Sigmoid colon (tissue), 7 donors: ENCODE data around the gene SRC. TPM values are rescaled to one million over a fixed set of nuclear protein-coding genes. Genes with fewer than 3 reads are reported as not detected.

Experiments used
- DNase-seq: peaks from one replicate; pipeline ENCODE4 v3.0.0-alpha.2; 2019
- H3K27ac ChIP-seq, 4 donors: fragments of 200-600 bp; sonication (generic); one replicate each; pipeline ENCODE4 v1.5.1; 2016 to 2019; ENCODE audit warnings: mild to moderate bottlenecking in 1 of 4
- H3K27me3 ChIP-seq, 3 donors: fragments of 200-600 bp; sonication (generic); one replicate each; pipeline ENCODE4 v1.5.1; 2019; ENCODE audit warnings: mild to moderate bottlenecking in 1 of 3
- H3K36me3 ChIP-seq, 4 donors: fragments of 200-600 bp; sonication (generic); one replicate each; pipeline ENCODE4 v1.5.1; 2016 to 2019
- H3K4me1 ChIP-seq, 4 donors: fragments of 200-600 bp; sonication (generic); one replicate each; pipeline ENCODE4 v1.5.1; 2017 to 2019
- H3K4me3 ChIP-seq, 4 donors: fragments of 200-600 bp; sonication (generic); one replicate each; pipeline ENCODE4 v1.5.1; 2017 to 2019; ENCODE audit warnings: mild to moderate bottlenecking in 2 of 4, moderate library complexity in 1 of 4
- H3K9me3 ChIP-seq, 4 donors: fragments of 200-600 bp in 3 of 4; sonication (generic) in 3 of 4; one replicate each; pipeline versions ENCODE4 v1.5.1 to v1.6.1; 2013 to 2019
- CTCF ChIP-seq, 4 experiments: fragments of 450-650 bp in 3 of 4; fragments of 200-600 bp in 1 of 4; IDR thresholded peaks; one replicate each; pipeline ENCODE4 v1.5.1; 2016 to 2019; ENCODE audit warnings: antibody characterized with exemption in 4 of 4, mild to moderate bottlenecking in 3 of 4, moderate library complexity in 2 of 4
- EP300 ChIP-seq, 4 donors: sonication (generic); formaldehyde crosslinking; IDR thresholded peaks; one replicate each; pipeline ENCODE4 v1.6.1; 2017; ENCODE audit warnings: antibody characterized with exemption in 4 of 4
- POLR2A ChIP-seq, 2 donors: fragments of 450-650 bp; IDR thresholded peaks; one replicate each; pipeline ENCODE4 v1.6.1; 2016; ENCODE audit warnings: antibody characterized with exemption in 2 of 2, mild to moderate bottlenecking in 2 of 2, moderate library complexity in 2 of 2
- POLR2AphosphoS5 ChIP-seq, 4 donors: sonication (generic); formaldehyde crosslinking; IDR thresholded peaks; one replicate each; pipeline ENCODE4 v1.6.1; 2017; ENCODE audit warnings: antibody characterized with exemption in 4 of 4
- WGBS, 2 donors: extraction: QIAGEN DNeasy Blood & Tissue Kit; methylation state at CpG; one replicate each; pipeline ENCODE4 v1.1.7; 2013; 5-methylcytosine and 5-hydroxymethylcytosine counted together
- intact Hi-C: fragments of 100-400 bp; cut with DNase I; formaldehyde crosslinking; loops from one replicate; pipeline ENCODE4 v1.15.1; 2023
- polyA plus RNA-seq, 3 donors: library from polyadenylated mRNA; stranded (reverse); fragments of 200-250 nt; gene quantifications; one replicate each; pipeline ENCODE4 v1.2.3, GENCODE V29; 2013
- total RNA-seq, 4 donors: library from RNA; depleted of rRNA; stranded (reverse); fragments of >200 nt; gene quantifications; one replicate each; pipeline ENCODE4 v1.1.0, GENCODE V29; 2016
- donor health status: healthy with polysubstance abuse.
- donor health status: Bipolar disorder and iron deficiency.
- donor health status: healthy.

Gene SRC
- total and polyA plus RNA-seq, 7 donors, result 28.1 to 91.8 (median 52.3) TPM

DNA sequence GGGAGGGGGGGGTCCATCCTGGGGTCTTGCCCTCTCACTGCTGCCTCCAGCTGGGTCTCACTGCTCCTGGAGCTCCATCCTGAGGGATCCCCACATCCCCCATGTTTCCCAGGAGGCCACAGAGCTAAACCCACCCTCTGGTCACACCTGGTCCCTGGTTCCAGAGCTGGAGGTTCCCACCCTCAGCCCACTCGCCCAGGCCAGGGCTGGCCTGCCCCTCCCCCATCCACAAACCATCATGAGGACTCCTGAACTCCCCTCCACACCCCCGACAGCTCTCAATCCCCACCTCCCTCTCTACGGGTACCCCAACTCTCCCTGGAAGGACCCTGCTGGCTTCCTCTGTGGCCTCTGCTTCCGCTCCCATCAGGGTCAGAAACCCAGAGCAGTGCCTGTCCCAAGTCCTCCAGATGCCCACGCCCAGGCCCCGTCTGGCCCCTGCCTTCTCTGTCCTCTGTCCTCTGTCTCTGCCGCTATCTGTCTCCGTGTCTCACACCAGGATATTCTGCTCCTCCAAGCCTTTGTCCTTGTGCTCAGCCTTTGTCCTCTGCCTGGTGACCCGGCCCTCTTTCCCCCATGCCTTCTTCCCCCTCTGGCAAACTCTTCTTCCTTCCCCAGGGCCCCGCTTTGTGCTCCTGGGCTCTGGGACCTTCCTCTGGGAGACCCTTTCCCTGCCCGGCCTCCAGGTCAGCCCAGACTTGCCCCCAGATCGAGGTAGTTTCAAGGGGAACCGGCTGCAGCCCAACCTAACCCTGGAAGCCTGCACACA lies 74.0 kb downstream of the SRC start:
- Histone ChIP-seq H3K27ac (no peak overlapping the region), H3K4me1 (no peaks in the 10 kb centered on the region), H3K9me3 (no peaks in the 10 kb centered on the region), H3K27me3 (peaks cover 0 to 5% (median 0%) of the 10 kb centered on the region in 3 donors), H3K36me3 (no peaks in the 10 kb centered on the region), H3K4me3 (no peak overlapping the region)
- TF ChIP-seq POLR2AphosphoS5 (IDR thresholded peaks at IDR 0.05) (no peak), CTCF (IDR thresholded peaks at IDR 0.05) (no peak), POLR2A (IDR thresholded peaks at IDR 0.05) (no peak), EP300 (IDR thresholded peaks at IDR 0.05) (no peak)
- intact Hi-C loops, result no loop called here
- WGBS, 2 donors, result 54 to 82% methylated on average over 13 of the region's 13 CpGs
- DNase-seq, result no peak

DNA sequence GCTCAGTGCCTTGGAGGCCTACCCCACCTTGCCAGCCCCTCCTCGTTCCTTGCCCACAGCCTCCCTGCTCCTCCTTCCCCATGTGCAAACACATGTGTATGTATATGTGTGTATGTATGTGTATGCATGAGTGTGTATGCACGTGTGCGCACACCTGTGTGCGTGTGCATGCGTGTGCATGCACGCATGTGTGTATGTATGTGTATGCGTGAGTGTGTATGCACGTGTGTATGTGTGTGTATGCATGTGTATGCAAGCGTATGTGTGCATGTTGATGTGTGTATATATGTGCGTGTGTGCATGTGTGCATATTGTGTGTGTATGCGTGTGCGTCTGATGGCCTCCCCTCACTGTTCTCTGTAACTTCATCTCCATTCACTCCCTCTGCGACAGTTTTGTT lies 74.7 kb downstream of the SRC start:
- H3K9me3 ChIP-seq, result no peaks in the 10 kb centered on the region
- no peak for DNase-seq
- no peak overlapping the region for H3K4me3 ChIP-seq
- H3K27me3 ChIP-seq, result peaks cover 0 to 5% (median 0%) of the 10 kb centered on the region in 3 donors
- no peak for TF ChIP-seq POLR2A (IDR thresholded peaks at IDR 0.05)
- no peak for TF ChIP-seq POLR2AphosphoS5 (IDR thresholded peaks at IDR 0.05)
- TF ChIP-seq EP300 (IDR thresholded peaks at IDR 0.05), result no peak
- TF ChIP-seq CTCF (IDR thresholded peaks at IDR 0.05), result no peak
- no peak overlapping the region for H3K27ac ChIP-seq
- 92 to 94% methylated on average over 13 of the region's 13 CpGs for WGBS, 2 donors
- H3K36me3 ChIP-seq, result no peaks in the 10 kb centered on the region
- no peaks in the 10 kb centered on the region for H3K4me1 ChIP-seq
- intact Hi-C loops, result no loop called here

DNA sequence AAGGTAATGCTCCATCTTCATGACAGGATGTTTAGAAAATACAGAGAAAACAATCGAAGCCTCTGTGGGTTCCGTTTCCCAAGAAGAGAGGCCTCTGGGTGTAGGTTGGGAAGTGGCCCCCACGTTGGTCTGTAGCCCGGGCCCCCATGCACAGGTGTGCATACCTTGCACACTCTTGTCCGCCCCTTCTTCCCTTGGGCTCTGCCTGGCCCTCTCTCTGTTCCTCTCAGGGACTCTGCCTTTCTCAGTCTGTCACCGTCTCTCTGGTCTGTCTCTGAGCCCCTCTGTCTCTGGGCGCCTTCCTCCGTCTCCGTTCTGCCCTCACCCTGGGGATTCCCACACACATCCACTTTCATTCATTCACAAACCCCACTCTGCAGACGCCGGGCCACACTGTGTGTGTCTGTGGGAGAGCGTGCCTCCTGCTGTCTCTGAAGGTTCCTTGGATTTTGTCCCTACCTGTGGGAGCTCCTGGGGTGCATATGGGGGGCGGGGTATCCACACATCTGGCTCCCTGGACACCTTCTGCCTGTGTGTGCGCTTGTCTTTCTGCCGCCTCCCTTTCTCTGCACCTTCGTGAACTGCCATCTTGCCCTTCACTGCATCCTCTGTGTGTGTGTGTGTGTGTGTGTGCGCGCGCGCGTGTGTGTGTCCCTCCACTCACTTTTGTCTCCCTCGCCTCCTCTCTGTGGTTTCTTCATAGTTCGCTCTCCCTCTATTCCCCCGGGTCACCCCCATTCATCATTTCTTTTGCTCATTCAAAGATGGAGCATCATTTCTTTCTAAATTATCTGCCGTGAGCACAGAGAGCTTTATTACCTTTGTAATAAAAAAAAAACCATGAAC lies 75.3 kb downstream of the SRC start:
- TF ChIP-seq CTCF (IDR thresholded peaks at IDR 0.05) (no peak), POLR2AphosphoS5 (IDR thresholded peaks at IDR 0.05) (no peak), POLR2A (IDR thresholded peaks at IDR 0.05) (no peak), EP300 (IDR thresholded peaks at IDR 0.05) (no peak)
- Histone ChIP-seq H3K4me1 (no peaks in the 10 kb centered on the region), H3K27ac (no peak overlapping the region), H3K9me3 (no peaks in the 10 kb centered on the region), H3K4me3 (no peak overlapping the region), H3K27me3 (peaks cover 0 to 5% (median 0%) of the 10 kb centered on the region in 3 donors), H3K36me3 (no peaks in the 10 kb centered on the region)
- intact Hi-C loops, result no loop called here
- 68 to 74% methylated on average over 25 of the region's 25 CpGs for WGBS, 2 donors
- no peak for DNase-seq

GRCh38 chr20:37421988-37422387 lies 76.0 kb downstream of the SRC start:
- H3K4me3 ChIP-seq, result no peak overlapping the region
- intact Hi-C loops, result no loop called here
- 19 to 24% methylated on average over 6 of the region's 6 CpGs for WGBS, 2 donors
- no peaks in the 10 kb centered on the region for H3K4me1 ChIP-seq
- no peak overlapping the region for H3K27ac ChIP-seq
- no peaks in the 10 kb centered on the region for H3K36me3 ChIP-seq
- peaks cover 0 to 5% (median 0%) of the 10 kb centered on the region in 3 donors for H3K27me3 ChIP-seq
- TF ChIP-seq EP300 (IDR thresholded peaks at IDR 0.05), result no peak
- no peak for TF ChIP-seq POLR2AphosphoS5 (IDR thresholded peaks at IDR 0.05)
- TF ChIP-seq POLR2A (IDR thresholded peaks at IDR 0.05), result no peak
- H3K9me3 ChIP-seq, result no peaks in the 10 kb centered on the region
- DNase-seq, result no peak

DNA sequence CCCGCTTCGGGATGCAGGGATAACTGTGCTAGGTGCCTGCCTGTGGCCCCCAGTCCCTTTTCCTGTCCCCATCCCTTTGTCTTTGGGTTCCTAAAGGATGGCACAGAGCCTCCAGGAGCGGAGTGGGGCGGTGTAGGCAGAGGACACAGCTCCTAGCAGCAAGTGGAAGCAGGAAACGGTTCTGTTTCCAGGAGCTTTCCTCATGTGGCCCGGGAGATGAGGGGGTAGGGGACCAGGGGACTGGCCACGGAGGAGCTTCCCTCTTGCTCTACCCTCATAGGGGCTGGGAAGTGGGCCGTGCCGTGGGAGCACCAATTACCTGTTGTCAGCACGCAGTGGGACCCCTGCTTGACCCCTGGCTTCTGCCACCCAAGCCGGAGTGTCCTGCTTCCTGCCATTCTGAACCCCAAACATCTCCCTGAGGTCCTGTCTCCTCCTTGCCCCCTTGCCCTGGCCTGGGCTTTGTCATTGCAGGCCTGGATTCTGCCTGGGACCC lies 76.9 kb downstream of the SRC start:
- Histone ChIP-seq H3K27me3 (peaks cover 0 to 5% (median 0%) of the 10 kb centered on the region in 3 donors), H3K4me1 (no peaks in the 10 kb centered on the region), H3K4me3 (no peak overlapping the region), H3K9me3 (no peaks in the 10 kb centered on the region), H3K27ac (no peak overlapping the region), H3K36me3 (no peaks in the 10 kb centered on the region)
- no peak for TF ChIP-seq CTCF (IDR thresholded peaks at IDR 0.05)
- TF ChIP-seq POLR2A (IDR thresholded peaks at IDR 0.05), result no peak
- WGBS, 2 donors, result 58 to 72% methylated on average over 11 of the region's 11 CpGs
- no peak for DNase-seq
- intact Hi-C loops, result no loop called here
